Spinal cord (tissue), 10 donors: ENCODE results near the gene MORN5. TPM values are rescaled to one million over a fixed set of nuclear protein-coding genes. Genes with fewer than 3 reads are reported as not detected.

Source experiments
- DNase-seq, 6 donors: peaks; one replicate each; pipeline versions ENCODE4 v3.0.0 to v3.0.0-alpha.2; 2013 to 2015; ENCODE audit warnings: low spot score in 6 of 6, low read depth in 4 of 6
- H3K27ac ChIP-seq: one replicate; pipeline ENCODE4 v1.5.1; 2013; ENCODE audit warnings: low read depth, low read length, control low read depth
- H3K27me3 ChIP-seq: one replicate; pipeline ENCODE4 v1.6.1; 2013; ENCODE audit warnings: low read length; ENCODE audit not compliant: control insufficient read depth, insufficient read depth
- H3K36me3 ChIP-seq: one replicate; pipeline ENCODE4 v1.6.1; 2013; ENCODE audit warnings: low read length; ENCODE audit not compliant: control insufficient read depth, insufficient read depth
- H3K4me1 ChIP-seq: one replicate; pipeline ENCODE4 v1.6.1; 2013; ENCODE audit warnings: low read length; ENCODE audit not compliant: control insufficient read depth, insufficient read depth
- H3K4me3 ChIP-seq: one replicate; pipeline ENCODE4 v1.5.1; 2013; ENCODE audit warnings: low read depth, low read length, control low read depth
- H3K9me3 ChIP-seq: one replicate; pipeline ENCODE4 v1.6.1; 2013; ENCODE audit warnings: low read length; ENCODE audit not compliant: control insufficient read depth, insufficient read depth
- WGBS: methylation state at CpG from one replicate; pipeline ENCODE4 v1.1.5; 2013; ENCODE audit warnings: missing lambda C conversion rate; ENCODE audit not compliant: insufficient coverage; 5-methylcytosine and 5-hydroxymethylcytosine counted together
- polyA plus RNA-seq, 2 donors: library from polyadenylated mRNA; unstranded; fragments of 120-200 nt; gene quantifications; one replicate each; pipeline ENCODE4 v1.2.1, GENCODE V29; 2013; ENCODE audit not compliant: insufficient read length in 2 of 2
- total RNA-seq, 2 donors: library from RNA; depleted of rRNA in 1 of 2; stranded (reverse); fragments of 120-200 nt in 1 of 2; fragments of >200 nt in 1 of 2; gene quantifications; one replicate each; pipeline versions ENCODE4 v1.2.3 to v1.2.4, GENCODE V29; 2013 to 2014
- donor health status: healthy.

The MORN5 gene
- total and polyA plus RNA-seq, 4 donors, result 5.8 to 18.7 (median 7.7) TPM

GRCh38 chr9:122130837-122131236, 28.9 kb upstream of the MORN5 start:
- WGBS, result 82% methylated on average over 4 of the region's 4 CpGs
- no peaks in the 10 kb centered on the region for H3K9me3 ChIP-seq
- H3K36me3 ChIP-seq, result no peaks in the 10 kb centered on the region
- H3K4me1 ChIP-seq, result peaks cover 42% of the 10 kb centered on the region
- no peak overlapping the region for H3K4me3 ChIP-seq
- no peak overlapping the region for H3K27ac ChIP-seq
- no peak for DNase-seq
- H3K27me3 ChIP-seq, result peaks cover 22% of the 10 kb centered on the region

GRCh38 chr9:122131401-122132001, 28.2 kb upstream of the MORN5 start:
- Histone ChIP-seq H3K27me3 (peaks cover 15% of the 10 kb centered on the region), H3K36me3 (no peaks in the 10 kb centered on the region), H3K4me1 (peaks cover 35% of the 10 kb centered on the region), H3K4me3 (no peak overlapping the region), H3K27ac (no peak overlapping the region), H3K9me3 (no peaks in the 10 kb centered on the region)
- DNase-seq, result peak in 2 of 6 donors; percentile 69 to 86
- WGBS, result 12% methylated on average over 17 of the region's 21 CpGs

GRCh38 chr9:122132539-122132938, 27.2 kb upstream of the MORN5 start:
- no peaks in the 10 kb centered on the region for H3K36me3 ChIP-seq
- peaks cover 25% of the 10 kb centered on the region for H3K4me1 ChIP-seq
- H3K27ac ChIP-seq, result no peak overlapping the region
- no peaks in the 10 kb centered on the region for H3K9me3 ChIP-seq
- WGBS, result 91% methylated on average over 2 of the region's 4 CpGs
- no peak for DNase-seq
- H3K4me3 ChIP-seq, result no peak overlapping the region
- H3K27me3 ChIP-seq, result peaks cover 5% of the 10 kb centered on the region

DNA sequence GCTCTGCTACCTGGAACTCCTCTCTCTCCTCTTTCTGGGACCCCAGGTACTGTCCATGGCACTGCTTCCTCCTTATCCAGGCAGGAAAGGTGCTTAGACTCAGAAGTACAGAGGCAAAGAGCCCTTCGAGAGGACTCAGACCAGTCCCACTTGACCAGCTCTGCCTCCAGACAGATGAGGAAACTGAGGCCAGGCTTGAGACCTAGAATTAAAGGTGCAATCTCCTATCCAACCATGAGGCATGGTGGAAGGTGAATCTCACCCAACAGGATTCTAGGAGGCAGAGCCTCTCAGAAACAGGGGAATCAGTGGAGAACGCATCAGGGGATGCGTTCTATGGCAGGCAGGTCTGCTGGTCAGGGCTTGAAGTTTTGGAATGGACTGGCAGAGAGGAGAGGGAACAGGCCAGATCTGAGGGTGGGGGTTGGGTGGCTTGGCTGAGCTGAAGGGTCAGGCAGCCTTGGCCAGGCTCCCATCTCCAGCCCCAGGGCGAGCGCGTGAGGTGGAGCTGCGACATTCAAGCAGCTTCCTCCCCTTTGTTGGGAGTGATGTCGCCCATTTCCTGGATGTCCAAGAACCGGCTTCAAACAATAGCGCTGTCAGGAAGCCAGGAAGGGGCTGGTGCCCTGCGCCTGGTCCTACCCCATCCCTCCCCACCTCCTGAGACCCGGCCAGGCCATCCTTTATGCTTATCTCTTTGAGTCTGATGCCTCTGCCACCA, 26.3 kb upstream of the MORN5 start:
- Histone ChIP-seq H3K27me3 (peaks cover 4% of the 10 kb centered on the region), H3K36me3 (no peaks in the 10 kb centered on the region), H3K9me3 (no peaks in the 10 kb centered on the region), H3K4me1 (peaks cover 24% of the 10 kb centered on the region), H3K27ac (no peak overlapping the region), H3K4me3 (no peak overlapping the region)
- no peak for DNase-seq
- 78% methylated on average over 7 of the region's 12 CpGs for WGBS

GRCh38 chr9:122133984-122134535, 25.6 kb upstream of the MORN5 start:
- Histone ChIP-seq H3K4me3 (no peak overlapping the region), H3K27ac (no peak overlapping the region), H3K9me3 (no peaks in the 10 kb centered on the region), H3K27me3 (peaks cover 4% of the 10 kb centered on the region), H3K4me1 (peaks cover 24% of the 10 kb centered on the region), H3K36me3 (no peaks in the 10 kb centered on the region)
- 83% methylated on average over 6 of the region's 17 CpGs for WGBS
- no peak for DNase-seq

DNA sequence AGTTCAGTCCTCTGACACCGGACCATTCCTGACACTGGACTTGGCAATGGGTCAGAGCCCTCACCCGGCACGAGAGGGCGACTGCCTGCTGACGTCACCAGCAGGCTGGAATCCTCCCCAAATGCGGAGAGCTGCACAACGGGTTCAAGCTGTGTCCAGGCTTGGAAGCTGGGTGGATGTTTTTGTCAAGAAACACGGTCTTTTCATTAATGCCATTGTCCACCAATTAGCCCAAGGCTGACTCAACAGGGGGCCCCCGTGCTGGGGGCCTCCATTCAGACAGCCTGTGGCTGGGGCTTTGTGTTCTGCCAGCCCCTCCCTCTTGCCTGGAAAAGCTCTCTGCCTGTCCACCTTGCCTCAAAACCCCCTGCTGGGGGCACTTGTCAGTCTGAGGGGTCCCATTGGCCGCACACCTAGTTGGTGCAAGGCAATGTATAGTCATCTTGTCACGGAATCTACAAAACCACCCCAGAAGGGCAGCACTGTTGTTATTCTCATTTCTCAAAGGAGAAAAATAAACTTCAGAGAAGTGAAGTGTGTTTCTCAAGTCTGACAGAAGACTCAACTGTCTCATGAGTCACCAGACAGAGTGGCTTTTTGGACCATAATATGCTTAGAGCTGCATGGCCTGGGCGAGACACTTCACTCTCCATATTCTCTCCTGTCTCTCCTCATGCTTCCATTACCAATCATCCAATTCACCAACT, 24.7 kb upstream of the MORN5 start:
- H3K27ac ChIP-seq, result no peak overlapping the region
- H3K36me3 ChIP-seq, result no peaks in the 10 kb centered on the region
- peaks cover 24% of the 10 kb centered on the region for H3K4me1 ChIP-seq
- peaks cover 4% of the 10 kb centered on the region for H3K27me3 ChIP-seq
- H3K9me3 ChIP-seq, result no peaks in the 10 kb centered on the region
- no peak for DNase-seq
- no peak overlapping the region for H3K4me3 ChIP-seq
- WGBS, result 6% methylated on average over 9 of the region's 12 CpGs

GRCh38 chr9:122135529-122135859, 24.2 kb upstream of the MORN5 start:
- Histone ChIP-seq H3K36me3 (no peaks in the 10 kb centered on the region), H3K27me3 (peaks cover 4% of the 10 kb centered on the region), H3K9me3 (no peaks in the 10 kb centered on the region), H3K4me3 (no peak overlapping the region), H3K27ac (no peak overlapping the region), H3K4me1 (peaks cover 24% of the 10 kb centered on the region)
- 100% methylated on average over 1 of the region's 7 CpGs for WGBS
- DNase-seq, result no peak

GRCh38 chr9:122138560-122139268, 21.0 kb upstream of the MORN5 start:
- WGBS, result 77% methylated on average over 7 of the region's 10 CpGs
- no peak overlapping the region for H3K27ac ChIP-seq
- no peaks in the 10 kb centered on the region for H3K9me3 ChIP-seq

DNA sequence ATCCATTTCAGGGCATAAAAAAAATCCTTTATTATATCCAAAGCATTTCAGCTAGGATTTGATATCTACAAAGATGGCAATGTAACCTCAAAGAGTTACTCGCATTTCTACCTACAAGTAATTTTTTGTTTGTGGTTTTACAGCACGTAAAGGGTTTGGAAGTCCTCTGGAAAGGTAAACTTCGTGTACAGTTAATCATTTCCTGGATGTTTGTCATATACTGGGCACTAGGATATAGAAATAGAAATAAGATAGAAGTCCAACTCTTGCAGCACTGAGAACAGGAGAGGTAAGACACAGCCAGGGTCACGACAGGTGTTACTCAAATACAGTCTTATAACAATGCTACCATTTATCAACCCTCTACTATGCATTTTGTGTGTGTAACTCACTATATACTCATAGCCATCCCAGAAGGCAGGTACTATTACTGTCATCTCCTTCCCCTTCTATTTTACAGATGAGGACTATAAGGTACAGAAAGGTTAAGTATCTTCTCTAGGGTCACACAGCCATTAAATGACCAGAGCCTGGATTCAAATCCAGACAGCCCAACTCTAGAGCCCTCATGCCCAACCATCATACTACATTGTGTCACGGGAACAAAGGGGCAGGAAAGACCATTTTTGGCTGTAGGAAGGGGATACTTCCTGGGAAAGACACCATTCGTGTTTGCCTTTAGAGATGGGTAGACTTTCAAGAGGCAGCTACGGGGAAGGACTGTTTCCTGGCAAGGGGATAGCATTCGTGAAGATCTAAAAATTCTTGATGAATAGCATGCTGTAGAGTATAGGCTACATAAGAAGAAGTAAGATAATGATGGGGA, 19.1 kb upstream of the MORN5 start:
- Histone ChIP-seq H3K36me3 (peaks cover 15% of the 10 kb centered on the region), H3K27ac (no peak overlapping the region), H3K27me3 (no peaks in the 10 kb centered on the region), H3K4me3 (no peak overlapping the region), H3K9me3 (no peaks in the 10 kb centered on the region), H3K4me1 (no peaks in the 10 kb centered on the region)
- 92% methylated on average over 3 of the region's 8 CpGs for WGBS
- no peak for DNase-seq

More at GRCh38 chr9:122138560-122139268, 21.0 kb upstream of the MORN5 start:
- H3K4me3 ChIP-seq, result no peak overlapping the region
- no peaks in the 10 kb centered on the region for H3K27me3 ChIP-seq
- peaks cover 10% of the 10 kb centered on the region for H3K36me3 ChIP-seq
- no peak for DNase-seq
- peaks cover 6% of the 10 kb centered on the region for H3K4me1 ChIP-seq
